GM12878 (cell line): ENCODE data around the gene SLC16A10.

Experiments used
- BHLHE40 ChIP-seq, 2 experiments: fragments of 450-650 bp in 1 of 2; IDR thresholded peaks; 2 replicates each; pipeline ENCODE4 v1.6.1; 2011 to 2017; ENCODE audit warnings: low read depth in 2 of 2, borderline replicate concordance in 1 of 2, improper control_type of control experiment in 1 of 2, low read length in 1 of 2, mild to moderate bottlenecking in 1 of 2
- EGR1 ChIP-seq, 2 experiments: IDR thresholded peaks; 1 replicate in 1 of 2; 2 replicates in 1 of 2; pipeline ENCODE4 v1.6.1; 2011 to 2012; ENCODE audit warnings: low read depth in 2 of 2, low read length in 2 of 2, borderline replicate concordance in 1 of 2, mild to moderate bottlenecking in 1 of 2, moderate library complexity in 1 of 2
- NFYA ChIP-seq: IDR thresholded peaks from 2 replicates; pipeline ENCODE4 v1.6.1; 2011; ENCODE audit warnings: low read depth, mild to moderate bottlenecking, low read length, improper control_type of control experiment, borderline replicate concordance
- NFYB ChIP-seq: IDR thresholded peaks from 2 replicates; pipeline ENCODE4 v1.6.1; 2011; ENCODE audit warnings: low read depth, mild to moderate bottlenecking, low read length, improper control_type of control experiment, moderate library complexity; ENCODE audit not compliant: insufficient read depth
- POLR2A ChIP-seq: IDR thresholded peaks from 2 replicates; pipeline ENCODE4 v1.6.1; 2011; ENCODE audit warnings: low read depth, mild to moderate bottlenecking, low read length
- RAD21 ChIP-seq: IDR thresholded peaks from 2 replicates; pipeline ENCODE4 v1.6.1; 2011; ENCODE audit warnings: mild to moderate bottlenecking, low read depth, low read length, moderate library complexity; ENCODE audit not compliant: insufficient read depth
- RCOR1 ChIP-seq: conservative IDR thresholded peaks from 2 replicates; pipeline ENCODE4 v1.6.1; 2012; ENCODE audit warnings: low read depth, low read length, improper control_type of control experiment
- SREBF1 ChIP-seq: IDR thresholded peaks from 2 replicates; pipeline ENCODE4 v1.6.1; 2012; ENCODE audit warnings: mild to moderate bottlenecking, low read length
- TAF1 ChIP-seq: IDR thresholded peaks from 2 replicates; pipeline ENCODE4 v1.6.1; 2011; ENCODE audit warnings: mild to moderate bottlenecking, low read depth, low read length, borderline replicate concordance
- ZNF274 ChIP-seq: IDR thresholded peaks from one replicate; pipeline ENCODE4 v1.8.0; 2011; ENCODE audit not compliant: insufficient read length, insufficient read depth
- TF ChIP-seq, protein P1 (sequence below), 3 experiments: IDR thresholded peaks in 2 of 3; conservative IDR thresholded peaks in 1 of 3; 2 replicates each; pipeline ENCODE4 v1.5.1; 2011; ENCODE audit warnings: low read depth in 3 of 3, low read length in 3 of 3, mild to moderate bottlenecking in 3 of 3, control low read depth in 2 of 3, moderate library complexity in 2 of 3, inconsistent platforms in 1 of 3, mixed read lengths in 1 of 3; ENCODE audit not compliant: control insufficient read depth in 2 of 3, insufficient read depth in 1 of 3; ENCODE audit errors: extremely low read depth in 1 of 3
- TF ChIP-seq, protein P2 (sequence below): IDR thresholded peaks from 2 replicates; pipeline ENCODE4 v1.6.1; 2011; ENCODE audit warnings: low read depth, low read length, improper control_type of control experiment, borderline replicate concordance
- TF ChIP-seq, protein P3 (sequence below): fragments of 450-650 bp; IDR thresholded peaks from 2 replicates; pipeline ENCODE4 v1.6.1; 2017; ENCODE audit warnings: mild to moderate bottlenecking
- TF ChIP-seq, protein P4 (sequence below): IDR thresholded peaks from 2 replicates; pipeline ENCODE4 v1.6.1; 2012; ENCODE audit warnings: low read depth, low read length, improper control_type of control experiment

DNA sequence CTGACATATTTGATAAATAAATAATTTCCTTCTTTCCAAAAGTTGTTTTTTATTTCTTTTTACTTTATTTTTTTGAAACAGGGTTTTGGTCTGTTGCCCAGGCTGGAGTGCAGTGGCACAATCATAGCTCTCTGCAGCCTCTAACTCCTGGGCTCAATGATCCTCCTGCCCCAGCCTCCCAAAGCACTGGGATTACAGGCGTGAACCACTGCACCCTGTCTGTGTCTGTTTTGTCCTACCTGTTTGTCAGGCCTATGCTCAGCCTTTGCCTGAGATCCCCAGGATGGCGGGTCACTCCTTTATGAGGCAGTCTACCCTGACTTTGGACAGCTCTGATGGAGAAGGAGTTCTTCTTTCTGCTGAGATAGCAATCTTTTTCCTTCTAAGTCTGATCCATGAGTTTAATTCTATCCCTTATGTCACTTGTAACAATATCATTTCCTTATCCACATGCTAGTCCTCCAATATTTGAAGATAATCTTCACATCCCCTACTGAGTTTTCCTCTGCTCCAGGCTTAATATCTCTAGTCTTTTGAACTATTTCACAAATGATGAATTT, 14.4 kb upstream of the SLC16A10 start:
- TF ChIP-seq, protein P1, sequence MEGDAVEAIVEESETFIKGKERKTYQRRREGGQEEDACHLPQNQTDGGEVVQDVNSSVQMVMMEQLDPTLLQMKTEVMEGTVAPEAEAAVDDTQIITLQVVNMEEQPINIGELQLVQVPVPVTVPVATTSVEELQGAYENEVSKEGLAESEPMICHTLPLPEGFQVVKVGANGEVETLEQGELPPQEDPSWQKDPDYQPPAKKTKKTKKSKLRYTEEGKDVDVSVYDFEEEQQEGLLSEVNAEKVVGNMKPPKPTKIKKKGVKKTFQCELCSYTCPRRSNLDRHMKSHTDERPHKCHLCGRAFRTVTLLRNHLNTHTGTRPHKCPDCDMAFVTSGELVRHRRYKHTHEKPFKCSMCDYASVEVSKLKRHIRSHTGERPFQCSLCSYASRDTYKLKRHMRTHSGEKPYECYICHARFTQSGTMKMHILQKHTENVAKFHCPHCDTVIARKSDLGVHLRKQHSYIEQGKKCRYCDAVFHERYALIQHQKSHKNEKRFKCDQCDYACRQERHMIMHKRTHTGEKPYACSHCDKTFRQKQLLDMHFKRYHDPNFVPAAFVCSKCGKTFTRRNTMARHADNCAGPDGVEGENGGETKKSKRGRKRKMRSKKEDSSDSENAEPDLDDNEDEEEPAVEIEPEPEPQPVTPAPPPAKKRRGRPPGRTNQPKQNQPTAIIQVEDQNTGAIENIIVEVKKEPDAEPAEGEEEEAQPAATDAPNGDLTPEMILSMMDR (IDR thresholded peaks at IDR 0.05 in 2 of 3, conservative IDR thresholded peaks at IDR 0.05 in 1 of 3; ENCODE audit: control insufficient read depth in 2 of 3, extremely low read depth in 1 of 3, insufficient read depth in 1 of 3, low read depth in 3 of 3, low read length in 3 of 3) = no peak
- TF ChIP-seq TAF1 (no peak), POLR2A (no peak), RCOR1 (no peak), RAD21 (no peak), BHLHE40 (IDR thresholded peaks at IDR 0.05; ENCODE audit: borderline replicate concordance in 1 of 2, low read depth in 2 of 2, low read length in 1 of 2) (no peak), ZNF274 (no peak), SREBF1 (no peak), EGR1 (IDR thresholded peaks at IDR 0.05; ENCODE audit: borderline replicate concordance in 1 of 2, low read depth in 2 of 2, low read length in 2 of 2) (no peak), NFYA (no peak), NFYB (no peak)
- TF ChIP-seq, protein P2, sequence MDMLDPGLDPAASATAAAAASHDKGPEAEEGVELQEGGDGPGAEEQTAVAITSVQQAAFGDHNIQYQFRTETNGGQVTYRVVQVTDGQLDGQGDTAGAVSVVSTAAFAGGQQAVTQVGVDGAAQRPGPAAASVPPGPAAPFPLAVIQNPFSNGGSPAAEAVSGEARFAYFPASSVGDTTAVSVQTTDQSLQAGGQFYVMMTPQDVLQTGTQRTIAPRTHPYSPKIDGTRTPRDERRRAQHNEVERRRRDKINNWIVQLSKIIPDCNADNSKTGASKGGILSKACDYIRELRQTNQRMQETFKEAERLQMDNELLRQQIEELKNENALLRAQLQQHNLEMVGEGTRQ = no peak
- TF ChIP-seq, protein P3, sequence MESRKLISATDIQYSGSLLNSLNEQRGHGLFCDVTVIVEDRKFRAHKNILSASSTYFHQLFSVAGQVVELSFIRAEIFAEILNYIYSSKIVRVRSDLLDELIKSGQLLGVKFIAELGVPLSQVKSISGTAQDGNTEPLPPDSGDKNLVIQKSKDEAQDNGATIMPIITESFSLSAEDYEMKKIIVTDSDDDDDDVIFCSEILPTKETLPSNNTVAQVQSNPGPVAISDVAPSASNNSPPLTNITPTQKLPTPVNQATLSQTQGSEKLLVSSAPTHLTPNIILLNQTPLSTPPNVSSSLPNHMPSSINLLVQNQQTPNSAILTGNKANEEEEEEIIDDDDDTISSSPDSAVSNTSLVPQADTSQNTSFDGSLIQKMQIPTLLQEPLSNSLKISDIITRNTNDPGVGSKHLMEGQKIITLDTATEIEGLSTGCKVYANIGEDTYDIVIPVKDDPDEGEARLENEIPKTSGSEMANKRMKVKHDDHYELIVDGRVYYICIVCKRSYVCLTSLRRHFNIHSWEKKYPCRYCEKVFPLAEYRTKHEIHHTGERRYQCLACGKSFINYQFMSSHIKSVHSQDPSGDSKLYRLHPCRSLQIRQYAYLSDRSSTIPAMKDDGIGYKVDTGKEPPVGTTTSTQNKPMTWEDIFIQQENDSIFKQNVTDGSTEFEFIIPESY = no peak
- TF ChIP-seq, protein P4, sequence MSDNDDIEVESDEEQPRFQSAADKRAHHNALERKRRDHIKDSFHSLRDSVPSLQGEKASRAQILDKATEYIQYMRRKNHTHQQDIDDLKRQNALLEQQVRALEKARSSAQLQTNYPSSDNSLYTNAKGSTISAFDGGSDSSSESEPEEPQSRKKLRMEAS = no peak
